Caco-2 (cell line): ENCODE data around the gene FCN3. TPM values are rescaled to one million over a fixed set of nuclear protein-coding genes. Genes with fewer than 3 reads are reported as not detected.

ENCODE experiments used
- BruUV-seq: library from RNA; stranded (reverse); fragments of 400-500 nt; replicated peaks from 2 replicates; lab custom pipeline; 2021; lab: Mats Ljungman, UMichigan
- CTCF ChIA-PET: fragments of 300-600 bp; sonication (Branson Sonifier 250); formaldehyde crosslinking; loops from one replicate; lab custom pipeline; 2022; ENCODE audit warnings: antibody characterized with exemption; lab: Charles Lee
- POLR2A ChIA-PET: fragments of 300-600 bp; sonication (Branson Sonifier 250); formaldehyde crosslinking; loops from one replicate; lab custom pipeline; 2022; ENCODE audit warnings: antibody characterized with exemption; lab: Charles Lee
- DNase-seq, 2 experiments: peaks; one replicate each; pipeline versions ENCODE4 v3.0.0 to v3.0.0-alpha.2; 2020 to 2022
- H3K27me3 ChIP-seq: replicated peaks from 2 replicates; pipeline ENCODE4 v1.6.0; 2011; ENCODE audit warnings: low read length; ENCODE audit not compliant: control insufficient read depth, insufficient read depth
- H3K36me3 ChIP-seq: 2 replicates; pipeline ENCODE4 v1.5.1; 2011; ENCODE audit warnings: low read length; ENCODE audit not compliant: control insufficient read depth, insufficient read depth
- H3K4me1 ChIP-seq: fragments of 250-450 bp; sonication (Bioruptor Pico); 2 replicates; pipeline ENCODE4 v1.5.1; 2020; ENCODE audit warnings: mild to moderate bottlenecking
- H3K4me3 ChIP-seq: 2 replicates; pipeline ENCODE4 v1.5.1; 2011; ENCODE audit warnings: low read depth, mild to moderate bottlenecking, control low read depth, low read length
- H3K9me3 ChIP-seq: fragments of 250-450 bp; sonication (Bioruptor Pico); 2 replicates; pipeline ENCODE4 v1.5.1; 2020; ENCODE audit warnings: mild to moderate bottlenecking, moderate library complexity
- H3K27ac Mint-ChIP-seq: one replicate; pipeline ENCODE4 v1.8.0; 2022; ENCODE audit warnings: mixed read lengths; ENCODE audit not compliant: unreplicated experiment
- H3K27me3 Mint-ChIP-seq: one replicate; pipeline ENCODE4 v1.8.0; 2022; ENCODE audit warnings: mixed read lengths; ENCODE audit not compliant: insufficient read depth, unreplicated experiment
- H3K36me3 Mint-ChIP-seq: one replicate; pipeline ENCODE4 v1.8.0; 2022; ENCODE audit warnings: mild to moderate bottlenecking, mixed read lengths; ENCODE audit not compliant: insufficient read depth, unreplicated experiment
- H3K4me1 Mint-ChIP-seq: one replicate; pipeline ENCODE4 v1.8.0; 2022; ENCODE audit warnings: low read depth, mixed read lengths; ENCODE audit not compliant: unreplicated experiment
- H3K4me3 Mint-ChIP-seq: one replicate; pipeline ENCODE4 v1.8.0; 2022; ENCODE audit warnings: mild to moderate bottlenecking, moderate library complexity, mixed read lengths; ENCODE audit not compliant: unreplicated experiment
- H3K9me3 Mint-ChIP-seq: one replicate; pipeline ENCODE4 v1.8.0; 2022; ENCODE audit warnings: mixed read lengths; ENCODE audit not compliant: unreplicated experiment
- intact Hi-C: fragments of 100-400 bp; cut with micrococcal nuclease; formaldehyde crosslinking; loops from one replicate; pipeline ENCODE4 v1.10.0; 2022; ENCODE audit not compliant: unreplicated experiment
- total RNA-seq: library from RNA; stranded (reverse); gene quantifications from 2 replicates; pipeline ENCODE4 v1.2.3, GENCODE V29; 2022
- TF ChIP-seq, protein P1 (sequence below), 2 experiments: fragments of 200-600 bp in 1 of 2; IDR thresholded peaks; 1 replicate in 1 of 2; 2 replicates in 1 of 2; pipeline versions ENCODE4 v1.5.1 to v1.8.0; 2011 to 2022; ENCODE audit warnings: antibody characterized with exemption in 1 of 2, control low read depth in 1 of 2, inconsistent platforms in 1 of 2, low read depth in 1 of 2, low read length in 1 of 2, mild to moderate bottlenecking in 1 of 2, moderate library complexity in 1 of 2; ENCODE audit not compliant: insufficient read depth in 1 of 2, severe bottlenecking in 1 of 2, unreplicated experiment in 1 of 2

Gene FCN3
- total RNA-seq, 1 experiment from 2014 or later: not detected

DNA sequence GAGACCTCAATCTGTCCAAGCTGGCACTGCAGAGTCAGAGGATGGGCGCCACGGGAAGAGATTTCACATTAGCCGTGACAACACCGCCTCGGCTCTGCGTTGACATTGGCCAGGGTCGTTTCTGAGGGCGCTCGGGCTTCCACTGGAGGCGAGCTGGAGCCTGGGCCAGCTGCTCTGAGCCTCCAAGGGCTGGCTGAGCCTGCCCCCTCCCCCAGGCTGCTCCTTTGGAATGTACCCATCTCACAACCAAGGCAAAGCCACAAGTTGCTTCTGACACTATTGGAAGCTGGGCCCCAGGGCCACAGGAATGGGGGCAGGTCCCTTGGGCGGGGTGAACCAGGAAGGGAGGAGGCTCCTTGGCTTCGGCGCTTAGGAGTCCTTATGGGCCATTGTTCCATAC is 30.4 kb upstream of the FCN3 start:
- intact Hi-C loops: no loop called here
- no peaks in the 10 kb centered on the region for H3K4me1 ChIP-seq
- H3K36me3 Mint-ChIP-seq: peaks cover 25% of the 10 kb centered on the region
- no peaks in the 10 kb centered on the region for H3K4me1 Mint-ChIP-seq
- CTCF ChIA-PET: no interaction called here
- H3K9me3 ChIP-seq: no peaks in the 10 kb centered on the region
- TF ChIP-seq, protein P1, sequence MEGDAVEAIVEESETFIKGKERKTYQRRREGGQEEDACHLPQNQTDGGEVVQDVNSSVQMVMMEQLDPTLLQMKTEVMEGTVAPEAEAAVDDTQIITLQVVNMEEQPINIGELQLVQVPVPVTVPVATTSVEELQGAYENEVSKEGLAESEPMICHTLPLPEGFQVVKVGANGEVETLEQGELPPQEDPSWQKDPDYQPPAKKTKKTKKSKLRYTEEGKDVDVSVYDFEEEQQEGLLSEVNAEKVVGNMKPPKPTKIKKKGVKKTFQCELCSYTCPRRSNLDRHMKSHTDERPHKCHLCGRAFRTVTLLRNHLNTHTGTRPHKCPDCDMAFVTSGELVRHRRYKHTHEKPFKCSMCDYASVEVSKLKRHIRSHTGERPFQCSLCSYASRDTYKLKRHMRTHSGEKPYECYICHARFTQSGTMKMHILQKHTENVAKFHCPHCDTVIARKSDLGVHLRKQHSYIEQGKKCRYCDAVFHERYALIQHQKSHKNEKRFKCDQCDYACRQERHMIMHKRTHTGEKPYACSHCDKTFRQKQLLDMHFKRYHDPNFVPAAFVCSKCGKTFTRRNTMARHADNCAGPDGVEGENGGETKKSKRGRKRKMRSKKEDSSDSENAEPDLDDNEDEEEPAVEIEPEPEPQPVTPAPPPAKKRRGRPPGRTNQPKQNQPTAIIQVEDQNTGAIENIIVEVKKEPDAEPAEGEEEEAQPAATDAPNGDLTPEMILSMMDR (IDR thresholded peaks at IDR 0.05; ENCODE audit: insufficient read depth in 1 of 2, low read depth in 1 of 2, low read length in 1 of 2, severe bottlenecking in 1 of 2, unreplicated experiment in 1 of 2): no peak
- H3K36me3 ChIP-seq: no peaks in the 10 kb centered on the region
- H3K4me3 Mint-ChIP-seq: no peak overlapping the region
- no TSS peak for BruUV-seq
- no peak for DNase-seq
- no peaks in the 10 kb centered on the region for H3K27me3 ChIP-seq
- H3K27ac Mint-ChIP-seq: no peak overlapping the region
- no peak overlapping the region for H3K4me3 ChIP-seq
- POLR2A ChIA-PET: no interaction called here
- no peaks in the 10 kb centered on the region for H3K9me3 Mint-ChIP-seq
- H3K27me3 Mint-ChIP-seq: no peaks in the 10 kb centered on the region

DNA sequence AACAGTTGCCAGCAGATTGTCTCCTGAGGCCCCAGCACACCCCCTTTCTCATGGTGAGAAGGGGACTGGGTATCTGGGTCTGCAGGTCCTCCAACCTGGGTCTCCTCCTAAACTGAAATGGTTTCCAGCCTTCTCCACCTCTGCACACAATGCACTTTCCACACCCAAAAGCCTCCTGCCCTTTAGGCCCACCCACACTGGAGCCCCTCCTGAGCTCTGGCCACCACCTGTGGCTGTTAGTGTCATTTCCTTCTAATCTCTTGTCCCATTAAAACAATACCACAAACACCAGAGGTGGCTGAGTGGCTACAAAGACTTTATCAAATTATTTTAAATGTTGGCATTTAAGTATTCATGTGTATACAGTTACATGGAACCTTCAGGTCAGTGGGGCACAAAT is 29.3 kb upstream of the FCN3 start:
- H3K4me3 ChIP-seq: no peak overlapping the region
- H3K4me3 Mint-ChIP-seq: no peak overlapping the region
- no peaks in the 10 kb centered on the region for H3K9me3 ChIP-seq
- H3K27me3 Mint-ChIP-seq: no peaks in the 10 kb centered on the region
- no peaks in the 10 kb centered on the region for H3K9me3 Mint-ChIP-seq
- peaks cover 29% of the 10 kb centered on the region for H3K36me3 Mint-ChIP-seq
- ChIA-PET POLR2A (no interaction called here), CTCF (interaction anchor here (0.6 to 1.2 kb wide), 2 partner anchors 38 to 592 kb away, joined by 3 read pairs; partner anchors contain the start of gene MAP3K6)
- DNase-seq: no peak
- no peak overlapping the region for H3K27ac Mint-ChIP-seq
- H3K36me3 ChIP-seq: no peaks in the 10 kb centered on the region
- peaks cover 2% of the 10 kb centered on the region for H3K4me1 Mint-ChIP-seq
- peaks cover 3% of the 10 kb centered on the region; the same call in 1 of the 2 replicates for H3K4me1 ChIP-seq
- TF ChIP-seq, protein P1 (IDR thresholded peaks at IDR 0.05; ENCODE audit: insufficient read depth in 1 of 2, low read depth in 1 of 2, low read length in 1 of 2, severe bottlenecking in 1 of 2, unreplicated experiment in 1 of 2): no peak
- intact Hi-C loops: no loop called here
- H3K27me3 ChIP-seq: no peaks in the 10 kb centered on the region
- no TSS peak for BruUV-seq

DNA sequence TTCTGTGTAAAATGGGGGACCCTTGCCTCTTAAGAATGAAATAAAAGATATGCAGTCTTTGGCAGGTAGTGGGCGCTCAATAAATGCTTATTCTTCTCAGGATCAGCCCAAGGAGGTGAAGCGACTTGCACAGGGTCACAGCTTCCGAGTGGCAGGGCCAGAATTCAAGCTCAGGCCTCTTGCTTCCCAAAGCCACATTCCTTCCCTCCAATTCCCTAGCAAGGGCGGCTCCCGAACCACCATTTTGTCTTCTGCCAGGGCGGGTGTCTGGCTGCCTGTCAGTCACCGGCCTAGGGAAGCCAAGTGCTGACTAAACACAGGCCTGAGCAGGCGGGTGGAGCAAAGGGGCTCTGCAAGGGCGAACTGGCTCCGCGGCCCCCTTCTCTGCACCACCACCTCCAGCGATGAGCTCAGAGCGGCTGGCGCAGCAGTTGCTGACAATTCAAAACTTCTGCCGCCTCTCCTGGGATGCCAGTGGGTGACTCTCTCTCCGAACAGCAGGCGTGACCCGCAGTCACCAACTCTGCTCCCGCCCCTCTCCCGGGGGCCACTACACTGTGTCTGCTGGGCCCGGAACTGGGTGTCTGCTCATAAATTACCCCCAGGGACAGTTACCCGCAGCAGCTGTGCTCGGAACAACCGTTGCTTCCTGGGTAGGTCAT is 28.6 kb upstream of the FCN3 start:
- Mint-ChIP-seq H3K27ac (no peak overlapping the region), H3K36me3 (peaks cover 28% of the 10 kb centered on the region), H3K4me3 (no peak overlapping the region), H3K4me1 (peaks cover 6% of the 10 kb centered on the region), H3K9me3 (no peaks in the 10 kb centered on the region), H3K27me3 (no peaks in the 10 kb centered on the region)
- Histone ChIP-seq H3K27me3 (no peaks in the 10 kb centered on the region), H3K4me1 (peaks cover 8% of the 10 kb centered on the region; the same call in 1 of the 2 replicates), H3K4me3 (no peak overlapping the region), H3K9me3 (no peaks in the 10 kb centered on the region), H3K36me3 (no peaks in the 10 kb centered on the region)
- intact Hi-C loops: no loop called here
- BruUV-seq: no TSS peak
- ChIA-PET CTCF (interaction anchor here (0.6 to 1.3 kb wide), 4 partner anchors 13 to 592 kb away, joined by 3 to 4 read pairs (median 3); partner anchors contain the start of gene MAP3K6), POLR2A (no interaction called here)
- TF ChIP-seq, protein P1 (IDR thresholded peaks at IDR 0.05; ENCODE audit: insufficient read depth in 1 of 2, low read depth in 1 of 2, low read length in 1 of 2, severe bottlenecking in 1 of 2, unreplicated experiment in 1 of 2): no peak
- no peak for DNase-seq
